ENCODE data around the gene FOXO1.

FOXO1 gene

DNA sequence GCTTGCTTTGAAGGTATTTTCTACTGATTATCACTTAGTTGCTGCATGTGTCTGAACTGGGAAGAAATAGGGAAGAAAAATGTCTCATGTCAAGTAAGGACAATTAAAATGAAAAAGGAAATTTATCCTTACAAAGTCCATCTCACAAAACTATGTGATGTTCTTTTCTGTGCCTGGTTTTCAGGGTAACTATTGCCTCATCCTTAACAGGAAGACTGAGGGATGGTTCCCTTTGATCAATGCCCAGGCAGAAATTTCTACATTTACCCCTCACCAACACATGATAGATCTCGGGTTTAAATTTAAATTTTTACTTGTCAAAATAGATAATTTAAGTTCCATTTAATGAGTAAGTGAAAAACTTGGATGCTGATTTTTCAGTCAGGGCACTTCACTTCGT, 3.9 kb upstream of the FOXO1 start:
- no peak for DNase-seq
- Histone ChIP-seq H3K4me3 (ENCODE audit: low read depth, low read length) (no peak overlapping the region), H3K27ac (no peak overlapping the region), H3K27me3 (replicated peaks) (no peaks in the 10 kb centered on the region), H3K36me3 (replicated peaks) (no peaks in the 10 kb centered on the region)
- TF ChIP-seq, protein P1, sequence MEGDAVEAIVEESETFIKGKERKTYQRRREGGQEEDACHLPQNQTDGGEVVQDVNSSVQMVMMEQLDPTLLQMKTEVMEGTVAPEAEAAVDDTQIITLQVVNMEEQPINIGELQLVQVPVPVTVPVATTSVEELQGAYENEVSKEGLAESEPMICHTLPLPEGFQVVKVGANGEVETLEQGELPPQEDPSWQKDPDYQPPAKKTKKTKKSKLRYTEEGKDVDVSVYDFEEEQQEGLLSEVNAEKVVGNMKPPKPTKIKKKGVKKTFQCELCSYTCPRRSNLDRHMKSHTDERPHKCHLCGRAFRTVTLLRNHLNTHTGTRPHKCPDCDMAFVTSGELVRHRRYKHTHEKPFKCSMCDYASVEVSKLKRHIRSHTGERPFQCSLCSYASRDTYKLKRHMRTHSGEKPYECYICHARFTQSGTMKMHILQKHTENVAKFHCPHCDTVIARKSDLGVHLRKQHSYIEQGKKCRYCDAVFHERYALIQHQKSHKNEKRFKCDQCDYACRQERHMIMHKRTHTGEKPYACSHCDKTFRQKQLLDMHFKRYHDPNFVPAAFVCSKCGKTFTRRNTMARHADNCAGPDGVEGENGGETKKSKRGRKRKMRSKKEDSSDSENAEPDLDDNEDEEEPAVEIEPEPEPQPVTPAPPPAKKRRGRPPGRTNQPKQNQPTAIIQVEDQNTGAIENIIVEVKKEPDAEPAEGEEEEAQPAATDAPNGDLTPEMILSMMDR (IDR thresholded peaks at IDR 0.05; ENCODE audit: low read depth, low read length, missing control alignments) = no peak
- in situ Hi-C loops (cut with HindIII; ENCODE audit: low pct_ligation_motif_present, low sequenced_read_pairs) = no loop called here

DNA sequence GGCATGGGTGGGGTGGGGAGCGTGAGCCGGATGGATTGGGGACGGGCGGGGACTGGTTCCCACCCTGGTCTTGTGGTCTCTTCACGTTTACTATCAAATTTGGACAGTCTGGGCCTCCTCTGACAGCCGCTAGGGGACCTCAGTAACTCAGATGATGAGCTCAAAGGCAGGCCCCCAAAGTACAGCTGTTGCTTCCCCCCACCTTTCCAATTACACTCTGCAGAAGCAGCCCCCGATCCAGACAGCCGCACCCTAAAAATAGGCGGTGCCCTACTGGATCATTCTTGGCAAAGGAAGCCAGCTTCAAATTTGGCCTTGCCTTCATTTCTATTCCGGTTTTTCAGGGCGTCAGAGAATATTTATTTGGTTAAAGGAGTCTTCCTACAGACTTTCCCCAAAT, 1.9 kb upstream of the FOXO1 start:
- no peaks in the 10 kb centered on the region for H3K36me3 ChIP-seq (replicated peaks)
- in situ Hi-C loops (cut with HindIII; ENCODE audit: low pct_ligation_motif_present, low sequenced_read_pairs) = no loop called here
- DNase-seq = no peak
- TF ChIP-seq, protein P1 (IDR thresholded peaks at IDR 0.05; ENCODE audit: low read depth, low read length, missing control alignments) = peak; percentile 71
- H3K4me3 ChIP-seq (ENCODE audit: low read depth, low read length) = no peak overlapping the region
- H3K27me3 ChIP-seq (replicated peaks) = no peaks in the 10 kb centered on the region
- no peak overlapping the region for H3K27ac ChIP-seq

DNA sequence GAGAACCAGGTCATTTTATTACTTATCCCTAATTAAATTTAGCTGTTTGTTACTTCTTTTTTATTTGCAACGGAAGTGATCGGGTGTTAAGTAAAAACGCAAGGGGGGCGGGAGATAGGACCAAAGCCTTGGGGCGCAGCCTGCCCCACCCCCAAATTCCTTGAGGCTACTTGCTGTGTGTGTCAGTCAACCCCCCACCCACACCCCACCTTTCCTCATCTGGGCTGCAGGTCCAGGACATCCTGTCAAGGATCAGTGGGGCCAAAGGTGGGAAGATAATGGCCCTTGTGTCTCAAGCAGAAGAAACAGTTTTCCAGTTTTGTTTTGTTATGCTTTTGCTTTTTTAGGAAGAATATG, 1.2 kb upstream of the FOXO1 start:
- no peak for DNase-seq
- no peak overlapping the region for H3K27ac ChIP-seq

DNA sequence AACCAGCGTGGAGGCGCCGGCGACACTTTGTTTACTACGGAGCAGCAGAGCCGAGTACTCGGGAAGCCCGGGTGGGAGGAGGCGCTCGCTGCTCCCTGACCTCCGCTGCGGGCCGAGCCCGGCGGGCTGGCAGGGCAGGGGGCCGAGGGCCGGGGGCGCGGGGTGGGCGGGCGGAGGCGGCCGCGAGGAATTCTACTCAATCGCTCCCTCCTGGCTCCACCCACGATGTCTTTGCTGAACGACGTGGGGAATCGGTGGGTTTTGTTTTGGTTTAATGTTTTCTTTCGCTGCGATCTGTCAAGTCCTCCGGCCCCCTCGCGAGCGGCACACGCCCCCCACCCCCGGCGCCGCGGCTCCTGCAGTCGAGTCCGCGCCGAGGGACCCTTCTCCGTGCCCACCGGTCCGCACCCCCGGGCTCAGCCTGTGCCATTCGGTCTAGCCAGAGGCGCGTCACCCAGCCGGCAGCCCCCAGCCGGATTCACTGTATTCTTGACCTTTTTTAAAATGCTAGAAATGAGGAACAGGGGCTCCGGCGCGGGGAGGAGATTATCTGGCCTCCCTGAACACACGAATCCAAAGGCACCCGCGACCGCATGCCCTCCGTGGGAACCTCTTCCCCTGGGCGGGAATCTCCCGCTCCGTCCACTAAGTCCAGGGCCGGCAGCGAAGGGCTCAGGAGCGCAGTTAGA, 636 bp upstream of the FOXO1 start:
- Histone ChIP-seq H3K36me3 (replicated peaks) (no peaks in the 10 kb centered on the region), H3K4me3 (ENCODE audit: low read depth, low read length) (peak overlapping the region; percentile 60), H3K27me3 (replicated peaks) (no peaks in the 10 kb centered on the region), H3K27ac (peak overlapping the region; percentile 53)
- in situ Hi-C loops (cut with HindIII; ENCODE audit: low pct_ligation_motif_present, low sequenced_read_pairs) = no loop called here
- TF ChIP-seq, protein P1 (IDR thresholded peaks at IDR 0.05; ENCODE audit: low read depth, low read length, missing control alignments) = no peak
- no peak for DNase-seq

More for the DNA sequence above, 1.2 kb upstream of the FOXO1 start:
- no peaks in the 10 kb centered on the region for H3K36me3 ChIP-seq (replicated peaks)
- TF ChIP-seq, protein P1 (IDR thresholded peaks at IDR 0.05; ENCODE audit: low read depth, low read length, missing control alignments) = no peak
- no peaks in the 10 kb centered on the region for H3K27me3 ChIP-seq (replicated peaks)
- in situ Hi-C loops (cut with HindIII; ENCODE audit: low pct_ligation_motif_present, low sequenced_read_pairs) = no loop called here
- peak overlapping the region; percentile 60 for H3K4me3 ChIP-seq (ENCODE audit: low read depth, low read length)

DNA sequence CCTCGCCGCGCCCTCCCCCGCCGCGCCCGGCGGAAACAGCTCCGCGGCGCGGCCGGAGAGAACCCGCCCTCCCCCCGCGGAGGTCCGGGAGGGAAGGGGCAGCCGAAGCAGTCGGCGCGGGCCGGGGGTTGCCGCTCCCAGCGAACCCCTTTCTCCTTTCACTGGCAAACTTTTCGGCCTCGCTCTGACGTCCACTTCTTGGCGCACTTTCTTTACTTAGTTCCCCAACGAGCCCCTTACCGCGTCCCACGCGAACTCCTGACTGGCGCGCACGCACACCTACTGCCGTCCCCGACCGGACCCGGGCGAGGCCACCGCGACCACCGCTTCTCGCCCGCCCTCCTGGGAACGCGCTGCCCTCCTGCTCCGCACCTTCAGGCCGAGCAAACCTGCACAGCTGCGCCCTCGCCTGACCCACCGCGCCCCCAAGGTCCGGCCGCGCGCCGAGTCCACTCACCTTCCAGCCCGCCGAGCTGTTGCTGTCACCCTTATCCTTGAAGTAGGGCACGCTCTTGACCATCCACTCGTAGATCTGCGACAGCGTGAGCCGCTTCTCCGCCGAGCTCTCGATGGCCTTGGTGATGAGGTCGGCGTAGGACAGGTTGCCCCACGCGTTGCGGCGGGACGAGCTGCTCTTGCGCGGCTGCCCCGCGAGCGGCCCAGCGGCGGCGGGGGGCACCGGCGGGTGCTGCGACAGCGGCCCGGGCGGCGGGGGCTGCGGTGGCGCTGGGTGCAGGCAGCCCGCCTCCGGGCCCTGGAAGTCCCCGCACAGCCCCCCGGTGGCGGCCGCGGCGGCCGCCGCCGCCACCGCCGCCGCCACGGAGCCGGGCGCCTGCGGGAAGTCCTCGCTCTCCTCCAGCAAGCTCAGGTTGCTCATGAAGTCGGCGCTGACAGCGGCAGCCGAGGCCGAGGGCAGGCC, 1.1 kb downstream of the FOXO1 start:
- DNase-seq = no peak

More for the DNA sequence above, 1.1 kb downstream of the FOXO1 start:
- in situ Hi-C loops (cut with HindIII; ENCODE audit: low pct_ligation_motif_present, low sequenced_read_pairs) = no loop called here
- H3K36me3 ChIP-seq (replicated peaks) = no peaks in the 10 kb centered on the region
- peak overlapping the region; percentile 79 for H3K27ac ChIP-seq
- no peaks in the 10 kb centered on the region for H3K27me3 ChIP-seq (replicated peaks)
- peak overlapping the region; percentile 81 for H3K4me3 ChIP-seq (ENCODE audit: low read depth, low read length)
- TF ChIP-seq, protein P1 (IDR thresholded peaks at IDR 0.05; ENCODE audit: low read depth, low read length, missing control alignments) = no peak
